ENCODE measurements around the gene DTNA.
"Not testable (repeated sequence)": the region's sequence is repeated elsewhere in the genome, so short reads cannot be mapped to it uniquely, and the experiment has no call there.

Gene DTNA

GRCh38 chr18:34709750-34710441 is at the start of gene DTNA:
DTNA (plus strand) TSS chr18:34710298; CDS start chr18:34755977, 45,679 bp downstream.
- no peak for DNase-seq (ENCODE audit: low read depth in 2 of 3, low spot score in 1 of 3)

- no peak for DNase-seq (ENCODE audit: low read depth in 2 of 3, low spot score in 1 of 3)
Measured at GRCh38 chr18:34660572-34660971, 49.5 kb upstream of the DTNA start.

- peak in 1 of 3 donors; percentile 13 for DNase-seq (ENCODE audit: low read depth in 2 of 3, low spot score in 1 of 3)
Measured at GRCh38 chr18:34661464-34662087, 48.5 kb upstream of the DTNA start.

GRCh38 chr18:34676816-34677574 is 33.1 kb upstream of the DTNA start:
- no peak for DNase-seq (ENCODE audit: low read depth in 2 of 3, low spot score in 1 of 3)

- DNase-seq (ENCODE audit: low read depth in 2 of 3, low spot score in 1 of 3), result not testable (repeated sequence)
Measured at GRCh38 chr18:34689750-34690149, 20.3 kb upstream of the DTNA start.

- DNase-seq (ENCODE audit: low read depth in 2 of 3, low spot score in 1 of 3), result no peak
Measured at GRCh38 chr18:34691614-34692013, 18.5 kb upstream of the DTNA start.

GRCh38 chr18:34694591-34695165 is 15.4 kb upstream of the DTNA start:
- no peak for DNase-seq (ENCODE audit: low read depth in 2 of 3, low spot score in 1 of 3)

- DNase-seq (ENCODE audit: low read depth in 2 of 3, low spot score in 1 of 3), result no peak
Measured at GRCh38 chr18:34695310-34695709, 14.8 kb upstream of the DTNA start.

- no peak for DNase-seq (ENCODE audit: low read depth in 2 of 3, low spot score in 1 of 3)
Measured at GRCh38 chr18:34696671-34697070, 13.4 kb upstream of the DTNA start.

GRCh38 chr18:34697233-34697632 is 12.9 kb upstream of the DTNA start:
- DNase-seq (ENCODE audit: low read depth in 2 of 3, low spot score in 1 of 3), result no peak

GRCh38 chr18:34697891-34698290 is 12.2 kb upstream of the DTNA start:
- DNase-seq (ENCODE audit: low read depth in 2 of 3, low spot score in 1 of 3), result no peak

- DNase-seq (ENCODE audit: low read depth in 2 of 3, low spot score in 1 of 3), result no peak
Measured at GRCh38 chr18:34701911-34702310, 8.2 kb upstream of the DTNA start.

GRCh38 chr18:34702814-34703213 is 7.3 kb upstream of the DTNA start:
- no peak for DNase-seq (ENCODE audit: low read depth in 2 of 3, low spot score in 1 of 3)

- DNase-seq (ENCODE audit: low read depth in 2 of 3, low spot score in 1 of 3), result no peak
Measured at GRCh38 chr18:34704074-34704473, 6.0 kb upstream of the DTNA start.

GRCh38 chr18:34704823-34705222 is 5.3 kb upstream of the DTNA start:
- DNase-seq (ENCODE audit: low read depth in 2 of 3, low spot score in 1 of 3), result no peak

- DNase-seq (ENCODE audit: low read depth in 2 of 3, low spot score in 1 of 3), result no peak
Measured at GRCh38 chr18:34707670-34708069, 2.4 kb upstream of the DTNA start.

- no peak for DNase-seq (ENCODE audit: low read depth in 2 of 3, low spot score in 1 of 3)
Measured at GRCh38 chr18:34709104-34709503, 994 bp upstream of the DTNA start.

GRCh38 chr18:34710458-34710914 is 388 bp downstream of the DTNA start:
- no peak for DNase-seq (ENCODE audit: low read depth in 2 of 3, low spot score in 1 of 3)

GRCh38 chr18:34710934-34711333 is 836 bp downstream of the DTNA start:
- no peak for DNase-seq (ENCODE audit: low read depth in 2 of 3, low spot score in 1 of 3)

- not testable (repeated sequence) for DNase-seq (ENCODE audit: low read depth in 2 of 3, low spot score in 1 of 3)
Measured at GRCh38 chr18:34716111-34716510, 6.0 kb downstream of the DTNA start.

- no peak for DNase-seq (ENCODE audit: low read depth in 2 of 3, low spot score in 1 of 3)
Measured at GRCh38 chr18:34718610-34719009, 8.5 kb downstream of the DTNA start.

GRCh38 chr18:34720220-34720619 is 10.1 kb downstream of the DTNA start:
- no peak for DNase-seq (ENCODE audit: low read depth in 2 of 3, low spot score in 1 of 3)

Data from stimulated activated CD4-positive, alpha-beta T cell treated with anti-CD3 and anti-CD28 coated beads, Interleukin-12 subunit alpha, Interleukin-12 subunit beta, amount 100 ng/mL, for 48 hours (primary cell).